Ecto neural progenitor cell (in vitro differentiated cells): Measurements from ENCODE around the gene ARSG.
"Not testable (repeated sequence)": the region's sequence is repeated elsewhere in the genome, so short reads cannot be mapped to it uniquely, and the experiment has no call there.

Experiments
- DNase-seq: peaks from one replicate; pipeline ENCODE4 v3.0.0-alpha.2; 2018; ENCODE audit warnings: low spot score

Gene ARSG

DNA sequence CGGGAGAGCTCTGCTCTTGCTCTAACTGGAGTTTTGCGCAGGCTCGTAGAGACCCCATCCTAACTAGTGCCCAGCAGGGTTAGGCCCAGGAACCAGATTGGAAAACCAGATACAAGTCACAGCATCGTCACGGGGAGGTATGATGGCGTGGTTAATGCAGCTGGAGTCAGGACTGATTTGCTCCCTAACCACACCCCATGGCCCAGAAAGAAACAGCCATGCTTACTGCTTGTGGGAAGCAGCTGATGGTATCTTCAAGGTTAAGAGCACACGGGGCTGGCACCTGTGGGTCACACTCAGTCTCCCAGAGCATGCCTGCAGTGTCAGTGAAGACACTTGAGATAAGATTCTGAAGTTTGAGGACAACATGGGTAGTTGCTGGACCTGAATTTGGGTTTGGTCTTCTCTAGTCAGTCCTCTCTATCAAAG is 105.8 kb downstream of the ARSG start:
- no peak for DNase-seq

DNA sequence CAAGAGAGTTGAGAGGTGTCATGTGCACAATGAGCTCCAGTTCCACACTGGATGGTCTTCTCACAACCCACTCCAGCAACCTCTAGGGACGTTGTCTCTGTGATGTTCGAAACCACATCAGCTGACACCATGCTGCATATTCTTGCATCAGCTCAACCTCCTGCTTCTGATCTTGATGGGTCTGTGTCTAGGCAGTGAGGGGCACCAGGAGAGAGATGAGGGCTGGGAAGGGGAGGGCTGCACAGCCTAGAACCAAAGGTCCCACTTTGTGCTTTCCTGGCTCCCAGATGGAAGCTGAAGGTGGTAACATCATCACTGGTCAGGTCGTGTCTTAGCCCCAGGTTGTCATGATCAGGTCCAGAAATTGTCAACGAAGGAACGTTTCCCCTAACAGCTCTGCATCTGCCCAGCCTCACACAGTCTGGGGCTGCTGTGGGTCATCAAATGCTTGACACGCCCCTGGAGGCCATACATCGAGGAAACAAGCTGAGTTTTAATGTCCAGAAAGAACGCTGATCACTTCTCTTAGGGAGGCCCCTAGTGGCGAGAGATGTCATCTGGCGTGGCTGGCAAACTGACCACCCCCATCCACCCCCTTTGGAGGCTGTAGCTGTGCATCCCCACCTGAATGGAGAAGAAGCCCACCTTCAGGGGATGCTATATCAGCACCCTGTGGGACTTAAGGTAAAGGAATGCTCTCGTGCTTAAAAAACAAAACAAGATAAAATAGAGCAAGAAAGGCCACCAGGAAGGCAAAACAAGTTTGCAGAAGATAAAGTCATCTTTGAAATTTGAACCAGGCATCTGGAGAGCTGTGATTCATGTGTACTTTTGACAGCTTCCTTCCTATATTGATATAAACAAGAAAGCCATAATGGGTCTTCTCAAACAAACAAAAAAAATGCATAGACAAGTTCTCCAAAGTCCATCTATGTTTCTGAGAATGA is 107.7 kb downstream of the ARSG start:
- peak; percentile 82 for DNase-seq

DNA sequence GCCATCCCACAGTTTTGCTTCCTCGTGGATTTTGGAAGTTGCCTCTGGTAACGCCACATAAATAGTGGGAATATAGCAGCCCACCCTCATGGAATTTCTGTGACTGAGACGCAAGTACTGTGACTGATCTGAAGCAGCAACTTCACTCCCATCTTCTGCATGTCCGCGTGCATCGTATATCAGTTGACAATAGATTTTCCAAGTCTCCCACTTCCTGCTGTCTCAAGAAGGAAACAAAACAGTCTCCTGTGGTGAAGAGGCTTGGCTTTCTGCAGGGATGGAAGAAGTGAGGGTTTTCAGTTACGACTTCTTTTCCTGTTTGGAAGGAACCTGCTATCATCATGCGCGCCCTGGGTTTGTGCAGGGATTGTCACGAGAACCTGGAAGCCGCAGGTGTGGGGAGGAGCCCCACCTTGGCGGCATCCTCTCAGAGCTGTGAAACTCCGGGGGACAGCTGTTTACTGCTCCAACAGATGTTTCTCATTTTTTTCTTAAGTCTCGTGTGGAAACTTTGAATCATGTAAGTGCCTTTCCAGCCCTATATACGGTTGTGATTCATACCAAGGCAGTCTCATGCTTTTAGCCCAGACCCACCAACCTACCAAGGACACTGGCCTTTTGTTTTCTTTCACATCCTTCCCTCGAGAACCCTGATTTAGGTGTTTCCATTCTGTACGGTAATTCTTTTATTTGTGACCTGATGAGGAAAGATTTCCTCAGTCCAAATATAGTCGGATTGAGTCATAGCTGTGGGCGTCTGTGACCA is 108.5 kb downstream of the ARSG start:
- peak; percentile 39 for DNase-seq

DNA sequence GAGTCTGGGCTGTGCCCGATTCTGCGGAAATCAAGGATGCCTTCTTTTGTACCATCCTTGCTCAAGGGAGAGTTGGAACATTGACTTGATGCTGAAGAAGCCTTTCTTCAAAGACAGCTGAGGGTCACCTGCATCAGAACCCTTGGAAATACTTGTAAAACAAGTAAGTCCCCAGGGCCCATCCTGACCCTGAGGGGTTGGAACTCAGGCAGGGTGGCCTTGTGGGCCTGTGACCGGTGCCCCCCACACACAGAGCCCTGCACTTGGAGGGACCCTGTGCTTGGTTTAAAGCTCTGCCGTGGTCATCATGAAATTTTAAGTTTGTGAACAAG is 109.1 kb downstream of the ARSG start:
- no peak for DNase-seq

DNA sequence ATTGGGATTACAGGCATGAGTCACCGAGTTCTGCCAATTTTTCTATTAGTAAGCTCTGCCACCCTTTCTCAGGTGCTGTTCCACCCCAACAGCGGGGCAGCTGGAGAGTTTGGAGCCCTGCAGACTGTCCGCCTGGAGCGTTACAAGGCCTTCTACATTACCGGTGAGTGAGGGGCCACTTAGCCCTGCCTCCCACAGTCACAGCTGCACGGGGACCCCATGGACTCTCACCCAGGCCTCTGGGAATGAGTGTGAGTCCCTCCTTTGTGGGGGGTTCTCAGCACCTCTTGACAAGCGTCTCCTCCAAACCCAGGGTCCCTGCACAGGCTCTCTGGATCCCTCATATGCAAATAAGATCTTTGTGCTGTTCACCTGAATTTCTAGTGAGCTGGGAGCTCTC is 110.0 kb downstream of the ARSG start:
- DNase-seq: no peak

DNA sequence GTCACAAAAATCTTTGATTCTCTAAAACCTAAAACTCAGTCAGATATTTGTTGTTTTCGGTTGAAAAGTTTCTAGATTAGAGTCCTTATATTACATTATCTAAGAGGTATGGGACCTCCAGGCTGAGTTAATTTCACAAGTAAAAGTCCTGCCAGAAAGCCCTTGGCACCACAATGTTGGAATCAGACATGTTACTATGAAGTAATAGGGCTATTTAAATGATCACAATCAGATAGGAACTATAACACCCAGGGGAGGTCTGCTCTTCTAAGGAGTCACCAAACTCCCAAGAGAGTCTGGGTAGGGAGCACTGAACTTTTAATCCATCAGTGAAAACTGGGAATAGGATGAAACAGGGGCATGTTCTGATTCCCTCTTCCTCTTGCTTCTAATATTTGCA is 111.8 kb downstream of the ARSG start:
- no peak for DNase-seq

DNA sequence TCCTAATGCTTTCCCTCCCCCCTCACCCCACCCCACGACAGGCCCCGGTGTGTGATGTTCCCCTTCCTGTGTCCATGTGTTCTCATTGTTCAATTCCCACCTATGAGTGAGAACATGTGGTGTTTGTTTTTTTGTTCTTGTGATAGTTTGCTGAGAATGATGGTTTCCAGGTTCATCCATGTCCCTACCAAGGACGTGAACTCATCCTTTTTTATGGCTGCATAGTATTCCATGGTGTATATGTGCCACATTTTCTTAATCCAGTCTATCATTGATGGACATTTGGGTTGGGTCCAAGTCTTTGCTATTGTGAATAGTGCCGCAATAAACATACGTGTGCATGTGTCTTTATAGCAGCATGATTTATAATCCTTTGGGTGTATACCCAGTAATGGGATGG is 112.5 kb downstream of the ARSG start:
- DNase-seq: not testable (repeated sequence)

DNA sequence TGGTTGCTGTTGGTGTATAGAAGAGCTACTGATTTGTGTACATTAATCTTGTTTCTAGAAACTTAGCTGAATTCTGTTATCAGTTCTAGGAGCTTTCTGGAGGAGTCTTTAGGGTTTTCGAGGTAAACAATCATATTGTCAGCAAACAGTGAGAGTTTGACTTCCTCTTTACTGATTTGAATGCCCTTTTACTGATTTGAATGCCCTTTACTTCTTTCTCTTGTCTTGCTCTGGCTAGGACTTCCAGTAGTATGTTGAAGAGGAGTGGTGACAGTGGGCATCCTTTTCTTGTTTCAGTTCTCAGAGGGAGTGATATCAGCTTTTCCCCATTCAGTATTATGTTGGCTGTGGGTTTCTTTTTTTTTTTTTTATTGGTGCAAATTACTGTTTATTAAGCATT is 116.4 kb downstream of the ARSG start:
- DNase-seq: not testable (repeated sequence)

DNA sequence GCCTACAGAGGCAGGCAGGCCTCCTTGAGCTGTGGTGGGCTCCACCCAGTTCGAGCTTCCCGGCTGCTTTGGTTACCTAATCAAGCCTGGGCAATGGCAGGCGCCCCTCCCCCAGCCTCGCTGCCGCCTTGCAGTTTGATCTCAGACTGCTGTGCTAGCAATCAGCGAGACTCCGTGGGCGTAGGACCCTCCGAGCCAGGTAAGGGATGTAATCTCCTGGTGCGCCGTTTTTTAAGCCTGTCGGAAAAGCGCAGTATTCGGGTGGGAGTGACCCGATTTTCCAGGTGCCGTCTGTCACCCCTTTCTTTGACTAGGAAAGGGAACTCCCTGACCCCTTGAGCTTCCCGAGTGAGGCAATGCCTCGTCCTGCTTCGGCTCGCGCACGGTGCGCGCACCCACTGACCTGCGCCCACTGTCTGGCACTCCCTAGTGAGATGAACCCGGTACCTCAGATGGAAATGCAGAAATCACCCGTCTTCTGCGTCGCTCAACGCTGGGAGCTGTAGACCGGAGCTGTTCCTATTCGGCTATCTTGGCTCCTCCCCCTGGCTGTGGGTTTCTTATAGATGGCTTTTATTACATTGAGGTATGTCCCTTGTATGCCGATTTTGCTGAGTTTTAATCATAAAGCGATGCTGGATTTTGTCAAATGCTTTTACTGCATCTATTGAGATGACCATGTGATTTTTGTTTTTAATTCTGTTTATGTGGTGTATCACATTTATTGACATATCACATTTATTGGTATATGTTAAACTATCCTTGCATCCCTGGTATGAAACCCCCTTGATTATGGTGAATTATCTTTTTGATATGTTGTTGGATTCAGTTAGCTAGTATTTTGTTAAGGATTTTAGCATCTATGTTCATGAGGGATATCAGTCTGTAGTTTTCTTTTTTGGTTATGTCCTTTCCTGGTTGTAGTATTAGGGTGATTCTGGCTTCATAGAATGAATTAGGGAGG is 122.6 kb downstream of the ARSG start:
- not testable (repeated sequence) for DNase-seq

DNA sequence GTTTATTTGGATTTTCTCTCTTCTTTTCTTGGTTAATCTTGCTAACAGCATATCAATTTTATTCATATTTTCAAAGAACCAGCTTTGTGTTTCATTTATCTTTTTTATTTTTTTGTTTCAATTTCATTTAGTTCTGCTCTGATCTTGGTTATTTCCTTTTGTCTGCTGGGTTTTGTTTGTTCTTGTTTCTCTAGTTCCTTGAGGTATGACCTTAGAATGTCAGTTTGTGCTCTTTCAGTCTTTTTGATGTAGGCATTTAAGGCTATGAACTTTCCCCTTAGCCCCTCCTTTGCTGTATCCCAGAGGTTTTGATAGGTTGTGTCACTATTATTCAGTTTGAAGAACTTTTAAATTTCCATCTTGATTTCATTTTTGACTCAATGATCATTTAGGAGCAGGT is 123.6 kb downstream of the ARSG start:
- not testable (repeated sequence) for DNase-seq

DNA sequence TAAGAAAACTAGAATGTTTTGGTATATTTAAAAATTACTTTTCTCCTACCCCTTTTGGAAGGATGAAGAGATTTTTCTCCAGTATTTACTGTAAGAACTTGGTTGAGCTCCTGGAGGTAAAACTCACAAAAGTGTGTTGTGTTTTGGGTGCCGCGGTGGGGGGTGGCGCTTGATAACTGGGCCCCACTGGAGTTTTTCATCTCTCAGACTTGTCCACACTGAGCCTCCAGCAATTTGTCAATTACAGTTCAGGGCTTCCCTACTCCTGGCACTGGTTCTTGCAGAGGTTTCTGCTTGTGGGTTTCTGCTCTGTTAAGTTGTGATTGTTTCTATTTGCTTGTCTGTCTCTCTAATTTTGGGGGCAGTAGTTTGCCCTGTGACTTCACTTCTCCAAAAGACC is 126.0 kb downstream of the ARSG start:
- no peak for DNase-seq

DNA sequence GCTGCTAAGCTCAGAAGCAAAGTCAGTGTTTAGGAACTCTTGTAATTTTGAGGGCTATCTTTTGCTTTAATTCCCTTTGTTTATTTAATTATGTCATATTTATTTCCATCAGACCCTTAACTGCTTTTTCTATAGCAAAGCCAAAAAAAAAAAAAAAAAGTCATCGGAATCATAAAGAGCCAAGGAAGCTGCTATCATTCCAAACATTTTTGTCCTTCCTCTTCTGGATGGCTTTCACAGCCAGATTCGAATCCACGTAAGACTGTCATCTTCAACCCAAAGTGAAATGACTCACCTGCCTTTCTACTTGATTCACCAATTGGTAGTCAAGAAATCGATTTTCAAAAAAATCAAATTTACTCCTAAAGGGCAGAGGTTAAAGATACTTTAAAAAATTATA is 127.6 kb downstream of the ARSG start:
- DNase-seq: no peak

DNA sequence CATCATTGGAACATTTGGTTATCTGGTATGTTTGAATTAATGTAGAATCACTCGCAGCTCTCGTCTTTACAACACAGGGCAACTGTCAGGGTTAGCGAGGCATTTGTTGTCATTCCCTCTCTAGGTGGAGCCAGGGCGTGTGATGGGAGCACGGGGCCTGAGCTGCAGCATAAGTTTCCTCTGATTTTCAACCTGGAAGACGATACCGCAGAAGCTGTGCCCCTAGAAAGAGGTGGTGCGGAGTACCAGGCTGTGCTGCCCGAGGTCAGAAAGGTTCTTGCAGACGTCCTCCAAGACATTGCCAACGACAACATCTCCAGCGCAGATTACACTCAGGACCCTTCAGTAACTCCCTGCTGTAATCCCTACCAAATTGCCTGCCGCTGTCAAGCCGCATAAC is 128.8 kb downstream of the ARSG start:
- DNase-seq: no peak

DNA sequence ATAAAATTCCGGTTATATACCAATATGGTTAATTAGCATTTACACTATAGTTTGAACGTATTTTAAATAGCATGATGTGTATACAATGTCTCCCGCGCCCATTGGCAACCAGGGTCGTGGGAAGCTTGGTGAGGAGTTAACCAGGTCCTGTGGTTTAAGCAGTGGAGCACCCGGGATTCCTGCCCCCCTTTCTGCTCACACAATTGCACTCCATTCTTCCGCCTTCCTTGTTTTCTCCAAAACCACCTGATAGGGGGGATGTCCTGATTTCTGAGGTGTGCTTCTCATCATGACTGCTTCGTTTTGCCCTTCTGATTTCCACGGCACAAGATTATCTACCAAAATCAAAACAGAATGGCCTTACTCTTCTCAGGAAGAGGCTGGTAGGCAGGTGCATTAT is 130.2 kb downstream of the ARSG start:
- DNase-seq: no peak

DNA sequence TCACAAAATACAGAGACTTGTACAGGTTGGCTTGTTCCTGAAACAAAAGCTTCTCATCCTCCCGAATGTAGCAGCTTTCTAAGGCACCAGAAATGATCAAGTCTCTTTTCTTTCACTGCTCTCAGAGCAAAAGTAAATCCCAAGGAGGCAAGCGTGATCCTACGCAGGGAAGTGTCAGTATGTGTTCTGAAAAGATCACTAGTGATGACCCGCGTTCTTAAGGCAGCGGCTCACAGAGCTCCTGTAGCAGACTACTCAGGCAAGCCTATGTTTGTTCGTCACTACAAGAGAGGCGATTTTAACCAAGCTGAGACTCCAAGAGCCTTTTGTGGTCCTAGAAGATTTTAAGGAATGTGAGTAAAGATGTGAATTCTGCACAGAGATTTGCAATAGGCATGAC is 131.5 kb downstream of the ARSG start:
- DNase-seq: no peak

DNA sequence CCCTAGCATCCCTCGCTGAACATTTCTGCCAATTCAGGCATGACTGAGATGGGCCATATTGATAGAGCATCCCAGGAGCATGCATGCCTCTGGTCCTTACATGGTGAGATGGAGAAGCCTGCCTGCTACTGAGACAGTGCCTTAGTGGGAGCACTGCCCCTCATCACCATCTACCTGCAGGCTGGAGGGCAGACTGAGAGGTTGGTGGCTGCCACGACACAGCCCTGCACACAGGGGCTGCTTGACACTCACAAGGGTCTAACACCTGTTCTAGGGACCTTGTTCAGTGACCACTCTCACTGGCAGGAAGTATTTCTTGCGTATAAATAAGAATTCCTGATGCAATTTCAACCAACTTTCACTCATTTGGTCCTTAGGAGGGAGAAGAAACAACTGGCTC is 132.0 kb downstream of the ARSG start:
- no peak for DNase-seq

DNA sequence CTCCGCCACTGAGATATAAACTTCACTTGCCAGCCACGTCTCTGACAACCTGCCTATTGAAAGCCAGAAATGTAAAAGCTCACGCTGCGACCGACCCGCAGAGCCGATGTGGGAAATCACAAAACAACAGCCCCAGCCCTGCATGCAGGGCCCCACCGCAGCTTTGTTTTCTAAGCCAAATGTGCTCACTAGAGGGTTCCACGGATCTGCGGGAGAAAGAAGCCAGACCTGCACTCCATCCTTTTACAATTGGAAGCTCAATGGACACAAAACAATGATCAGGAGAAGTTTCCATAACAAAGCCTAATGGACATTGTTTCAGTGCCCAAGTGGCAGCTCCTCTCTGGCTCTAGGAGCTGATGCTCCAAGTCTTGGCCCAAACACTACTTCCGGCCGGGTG is 132.9 kb downstream of the ARSG start:
- DNase-seq: no peak

DNA sequence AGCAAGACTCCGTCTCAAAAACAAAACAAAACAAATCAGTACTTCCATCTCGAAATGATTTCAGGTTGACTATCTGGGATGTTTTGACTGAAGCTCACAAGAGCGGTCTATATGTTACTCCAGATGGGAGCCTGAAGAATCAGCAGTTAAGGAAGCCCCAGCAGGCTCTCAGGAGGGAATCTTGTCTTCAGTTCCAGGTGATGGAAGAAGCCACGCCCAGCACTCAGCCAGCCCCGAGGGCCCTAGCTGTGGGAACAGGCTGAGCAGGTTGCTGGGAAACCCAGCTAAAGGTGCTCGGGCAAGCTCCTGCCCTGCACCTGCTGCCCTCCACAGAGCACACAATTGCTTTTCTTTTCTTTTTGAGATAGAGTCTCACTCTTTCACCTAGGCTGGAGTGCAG is 133.6 kb downstream of the ARSG start:
- DNase-seq: no peak

DNA sequence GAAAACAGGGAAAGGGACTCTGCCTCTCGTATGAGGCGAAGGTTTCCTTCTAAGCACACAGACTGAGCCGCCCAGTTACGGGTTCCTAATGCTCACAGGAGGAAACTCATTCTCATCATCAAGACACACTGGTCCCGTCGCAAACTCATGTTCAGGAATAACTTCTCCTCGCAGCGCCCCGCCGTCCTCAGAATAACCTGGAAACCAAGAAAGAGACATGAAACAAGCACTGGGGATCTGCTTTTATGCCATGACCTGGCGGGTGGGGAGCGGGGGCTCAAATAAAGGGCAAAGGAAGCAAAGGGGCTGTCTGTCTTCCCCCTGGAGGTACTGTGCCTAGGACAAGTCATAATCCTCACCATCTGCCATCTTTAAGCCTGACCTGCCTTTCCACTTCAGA is 134.7 kb downstream of the ARSG start:
- no peak for DNase-seq

DNA sequence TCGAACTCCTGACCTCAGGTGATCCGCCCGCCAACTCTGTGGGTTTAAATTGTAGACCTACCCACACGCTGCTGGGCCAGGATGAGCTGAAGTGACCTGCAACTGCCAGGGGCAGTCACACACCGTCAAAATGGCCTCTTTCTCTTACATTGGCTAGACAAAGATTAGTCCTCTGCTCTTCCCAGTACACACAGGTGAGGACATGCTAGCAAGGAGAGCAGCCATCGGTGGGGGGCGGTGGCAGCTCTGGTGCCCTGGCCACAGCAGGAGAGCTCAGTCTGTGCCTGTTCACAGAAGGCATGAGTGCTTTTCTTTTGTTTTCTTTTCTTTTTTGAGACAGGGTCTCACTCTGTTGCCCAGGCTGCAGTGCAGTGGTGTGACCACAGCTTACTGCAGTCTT is 136.3 kb downstream of the ARSG start:
- no peak for DNase-seq

DNA sequence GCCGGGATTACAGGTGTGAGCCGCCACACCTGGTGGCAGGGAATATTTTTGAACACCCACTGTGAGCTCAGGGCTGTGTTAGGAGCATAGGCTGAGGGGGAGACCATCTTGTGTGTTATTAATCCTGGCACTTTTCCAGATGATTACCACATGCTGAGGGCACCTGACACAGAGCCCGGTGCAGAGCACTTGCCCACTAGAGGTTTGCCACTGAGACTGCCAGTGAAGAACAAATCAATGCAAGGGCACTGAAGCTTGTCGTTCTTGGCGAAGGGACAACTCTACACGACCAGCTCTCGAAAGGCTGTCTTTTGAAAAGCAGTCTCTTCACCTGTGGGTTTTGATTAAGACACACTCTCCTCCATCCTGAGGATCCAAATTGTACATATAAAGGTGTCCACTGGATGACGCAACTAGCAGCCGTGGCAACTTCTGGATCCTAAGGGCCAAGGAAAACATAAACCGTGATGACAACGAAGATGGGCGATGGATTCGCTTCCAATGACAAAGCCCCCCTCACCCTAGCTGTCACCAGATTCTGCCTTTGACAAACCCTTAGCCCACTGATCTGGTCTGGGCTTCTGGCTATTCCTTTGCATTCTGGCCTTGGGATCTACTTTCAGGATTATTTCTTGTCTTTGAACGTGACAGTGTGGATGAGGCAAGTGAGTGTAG is 137.3 kb downstream of the ARSG start:
- DNase-seq: no peak

DNA sequence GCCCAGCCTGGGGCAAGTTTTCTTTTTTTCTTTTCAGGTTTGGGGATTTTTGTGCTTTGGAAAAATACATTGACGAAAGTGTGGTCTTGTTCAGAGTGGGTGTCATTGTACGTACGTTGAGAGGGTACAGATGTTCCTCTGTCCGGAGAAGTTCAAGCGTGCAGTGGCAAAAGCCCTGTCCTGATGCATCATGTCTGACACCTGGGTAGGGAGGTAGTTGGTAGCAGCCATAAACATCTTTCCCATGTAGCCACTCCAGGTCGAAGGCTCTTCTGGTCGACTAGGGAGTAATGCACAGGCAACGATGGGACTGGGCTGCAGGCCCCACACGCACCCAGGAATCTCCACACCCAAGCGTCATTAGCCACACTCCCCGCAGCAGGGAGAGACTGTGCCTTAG is 138.6 kb downstream of the ARSG start:
- no peak for DNase-seq
